GM21619 (cell line): ENCODE results near the gene HTR4.
"Not testable (repeated sequence)": the region's sequence is repeated elsewhere in the genome, so short reads cannot be mapped to it uniquely, and the experiment has no call there.

Source experiments
- ATAC-seq: cut with Tn5 transposase; IDR thresholded peaks from one replicate; pipeline ENCODE4 v1.9.1; 2021; ENCODE audit not compliant: unreplicated experiment

Gene HTR4

GRCh38 chr5:148483750-148484149 lies 170.6 kb downstream of the HTR4 start:
- no peak for ATAC-seq

- peak; percentile 87 for ATAC-seq
Observed at GRCh38 chr5:148482697-148483462, 171.4 kb downstream of the HTR4 start.

- ATAC-seq, result no peak
Observed at GRCh38 chr5:148482196-148482595, 172.1 kb downstream of the HTR4 start.

GRCh38 chr5:148477429-148477828 lies 176.9 kb downstream of the HTR4 start:
- no peak for ATAC-seq

- no peak for ATAC-seq
Observed at GRCh38 chr5:148476302-148476701, 178.0 kb downstream of the HTR4 start.

GRCh38 chr5:148474025-148474511 lies 180.3 kb downstream of the HTR4 start:
- ATAC-seq, result no peak

GRCh38 chr5:148471379-148471778 lies 182.9 kb downstream of the HTR4 start:
- ATAC-seq, result no peak

- ATAC-seq, result no peak
Observed at GRCh38 chr5:148469501-148469935, 184.8 kb downstream of the HTR4 start.

GRCh38 chr5:148468746-148469145 lies 185.6 kb downstream of the HTR4 start:
- not testable (repeated sequence) for ATAC-seq

GRCh38 chr5:148467958-148468357 lies 186.4 kb downstream of the HTR4 start:
- ATAC-seq, result no peak

- no peak for ATAC-seq
Observed at GRCh38 chr5:148466236-148466580, 188.1 kb downstream of the HTR4 start.

- no peak for ATAC-seq
Observed at GRCh38 chr5:148465381-148466235, 188.7 kb downstream of the HTR4 start.

- no peak for ATAC-seq
Observed at GRCh38 chr5:148459669-148460068, 194.7 kb downstream of the HTR4 start.

GRCh38 chr5:148458036-148458888 lies 196.1 kb downstream of the HTR4 start:
- no peak for ATAC-seq

- peak; percentile 81 for ATAC-seq
Observed at GRCh38 chr5:148457183-148457620, 197.1 kb downstream of the HTR4 start.

GRCh38 chr5:148455185-148455584 lies 199.1 kb downstream of the HTR4 start:
- no peak for ATAC-seq

GRCh38 chr5:148454576-148454975 lies 199.8 kb downstream of the HTR4 start:
- no peak for ATAC-seq

- no peak for ATAC-seq
Observed at GRCh38 chr5:148452499-148453193, 201.7 kb downstream of the HTR4 start.

- no peak for ATAC-seq
Observed at GRCh38 chr5:148446611-148447010, 207.7 kb downstream of the HTR4 start.

GRCh38 chr5:148445578-148445977 lies 208.7 kb downstream of the HTR4 start:
- ATAC-seq, result no peak
